GM18951 (cell line): Measurements from ENCODE around the gene MCTP1.

ENCODE experiments used
- POLR2A ChIP-seq: IDR thresholded peaks from 4 replicates; pipeline ENCODE4 v1.6.1; 2011; ENCODE audit warnings: mild to moderate bottlenecking; ENCODE audit not compliant: insufficient read length, insufficient read depth; ENCODE audit errors: extremely low read depth
- in situ Hi-C: fragments of 300-500 bp; cut with MboI; formaldehyde crosslinking; loops from one replicate; pipeline ENCODE4 v1.12.0; 2022; ENCODE audit warnings: low sequenced_read_pairs, mixed read lengths, inconsistent platforms; ENCODE audit not compliant: unreplicated experiment

MCTP1 gene

GRCh38 chr5:94745786-94746730 lies 538.8 kb downstream of the MCTP1 start:
- in situ Hi-C loops = no loop called here
- TF ChIP-seq POLR2A = no peak

GRCh38 chr5:94744906-94745305 lies 540.0 kb downstream of the MCTP1 start:
- in situ Hi-C loops = no loop called here
- no peak for TF ChIP-seq POLR2A

- in situ Hi-C loops = no loop called here
- no peak for TF ChIP-seq POLR2A
Measured at GRCh38 chr5:94742852-94743251, 542.0 kb downstream of the MCTP1 start.

GRCh38 chr5:94740286-94740685 lies 544.6 kb downstream of the MCTP1 start:
- in situ Hi-C loops = no loop called here
- no peak for TF ChIP-seq POLR2A

GRCh38 chr5:94736498-94736897 lies 548.4 kb downstream of the MCTP1 start:
- in situ Hi-C loops = no loop called here
- no peak for TF ChIP-seq POLR2A

- in situ Hi-C loops = no loop called here
Measured at GRCh38 chr5:94731471-94731870, 553.4 kb downstream of the MCTP1 start.

GRCh38 chr5:94725142-94725541 lies 559.8 kb downstream of the MCTP1 start:
- in situ Hi-C loops = no loop called here
- TF ChIP-seq POLR2A = no peak

More at GRCh38 chr5:94731471-94731870, 553.4 kb downstream of the MCTP1 start:
- TF ChIP-seq POLR2A = no peak

- TF ChIP-seq POLR2A = no peak
- in situ Hi-C loops = no loop called here
Measured at GRCh38 chr5:94715768-94716167, 569.1 kb downstream of the MCTP1 start.

GRCh38 chr5:94711785-94712184 lies 573.1 kb downstream of the MCTP1 start:
- in situ Hi-C loops = no loop called here
- TF ChIP-seq POLR2A = no peak

GRCh38 chr5:94709277-94709676 lies 575.6 kb downstream of the MCTP1 start:
- in situ Hi-C loops = no loop called here
- TF ChIP-seq POLR2A = no peak

GRCh38 chr5:94707359-94707758 lies 577.5 kb downstream of the MCTP1 start:
- in situ Hi-C loops = no loop called here
- TF ChIP-seq POLR2A = no peak

GRCh38 chr5:94705427-94705826 lies 579.5 kb downstream of the MCTP1 start:
- TF ChIP-seq POLR2A = no peak
- in situ Hi-C loops = no loop called here

- in situ Hi-C loops = no loop called here
- TF ChIP-seq POLR2A = no peak
Measured at GRCh38 chr5:94702729-94703128, 582.2 kb downstream of the MCTP1 start.

GRCh38 chr5:94700592-94700991 lies 584.3 kb downstream of the MCTP1 start:
- in situ Hi-C loops = no loop called here
- no peak for TF ChIP-seq POLR2A
